GM18868 (cell line): ENCODE data around the gene NFKB2.

Experiments
- ATAC-seq: cut with Tn5 transposase; IDR thresholded peaks from one replicate; pipeline ENCODE4 v1.9.1; 2021; ENCODE audit warnings: mild to moderate bottlenecking, moderate library complexity; ENCODE audit not compliant: unreplicated experiment

Gene NFKB2

GRCh38 chr10:102407425-102408130, 12.1 kb downstream of the NFKB2 start:
- no peak for ATAC-seq

DNA sequence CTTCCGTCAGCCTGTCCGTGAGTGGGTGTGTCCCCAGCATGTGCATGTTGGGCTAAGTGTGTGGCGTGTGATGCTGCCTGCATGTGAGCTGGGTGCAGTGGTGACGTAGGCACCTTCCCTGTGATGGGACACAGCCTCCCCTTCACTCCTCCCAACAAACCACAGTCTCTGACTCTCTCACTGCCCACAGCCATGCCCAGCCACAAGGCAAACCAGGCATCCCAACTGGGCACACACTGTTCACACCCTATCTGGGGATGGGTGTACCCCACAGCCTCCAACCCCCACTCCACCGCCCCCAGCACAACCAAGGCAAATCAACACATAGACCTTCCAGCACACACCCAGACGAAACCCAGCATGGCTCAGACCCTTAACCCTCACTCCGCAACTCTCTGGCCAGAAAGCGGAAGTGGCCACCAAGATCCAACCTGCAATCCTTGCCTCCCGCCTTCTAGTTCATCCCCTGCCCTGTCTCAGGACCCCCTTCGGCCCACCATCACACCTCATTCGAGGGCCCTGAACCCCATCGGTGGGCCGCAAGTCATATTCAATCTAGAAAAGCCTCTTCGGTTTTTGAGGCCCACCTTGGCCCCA, 12.7 kb downstream of the NFKB2 start:
- ATAC-seq = no peak

DNA sequence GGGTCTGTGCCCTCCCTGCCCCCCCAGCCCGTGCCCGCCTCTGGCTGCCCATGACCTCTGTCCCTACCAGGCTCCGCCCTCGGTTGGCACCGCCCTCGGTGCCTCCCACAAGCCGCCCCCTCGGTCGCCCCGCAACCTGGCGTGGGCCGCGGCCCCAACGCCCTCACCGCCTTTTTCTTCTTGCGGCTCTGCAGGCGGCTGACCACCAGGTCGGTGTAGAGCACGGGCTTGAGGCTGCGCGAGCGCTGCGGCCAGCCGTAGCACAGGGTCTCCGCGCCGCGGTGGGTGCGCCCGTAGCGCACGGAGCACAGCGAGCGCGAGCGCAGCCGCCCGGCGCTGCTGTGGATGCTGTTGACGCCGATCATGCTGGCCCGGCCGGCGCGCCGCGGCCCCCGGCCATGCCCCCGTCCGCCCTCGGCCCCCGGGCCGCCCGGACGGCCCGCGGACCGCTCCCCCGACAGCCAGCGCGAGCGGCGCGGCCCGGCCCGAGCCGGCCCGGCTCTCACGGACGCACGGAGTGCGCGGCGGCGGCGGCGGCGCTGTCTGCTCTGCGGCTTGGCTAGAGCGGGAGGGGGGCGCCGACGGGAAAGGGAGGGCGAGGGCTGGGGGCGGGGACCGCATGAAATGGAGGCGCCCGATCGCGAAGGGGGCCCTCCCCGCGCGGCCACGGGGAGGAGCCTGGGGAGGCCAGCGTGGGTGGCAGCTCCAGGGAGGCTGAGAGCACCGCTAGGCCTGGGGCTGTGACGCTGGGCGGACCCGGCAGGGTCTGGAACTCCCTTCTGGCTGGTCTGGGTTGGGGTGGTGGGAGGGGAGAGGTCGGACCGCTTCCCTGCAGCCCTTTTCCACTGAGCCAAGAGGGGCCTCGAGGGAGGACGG, 13.5 kb downstream of the NFKB2 start:
- no peak for ATAC-seq

- ATAC-seq = no peak
These were observed 14.3 kb downstream of the NFKB2 start for GRCh38 chr10:102409604-102410428.

- no peak for ATAC-seq
These were observed 15.0 kb downstream of the NFKB2 start for GRCh38 chr10:102410429-102411073.

DNA sequence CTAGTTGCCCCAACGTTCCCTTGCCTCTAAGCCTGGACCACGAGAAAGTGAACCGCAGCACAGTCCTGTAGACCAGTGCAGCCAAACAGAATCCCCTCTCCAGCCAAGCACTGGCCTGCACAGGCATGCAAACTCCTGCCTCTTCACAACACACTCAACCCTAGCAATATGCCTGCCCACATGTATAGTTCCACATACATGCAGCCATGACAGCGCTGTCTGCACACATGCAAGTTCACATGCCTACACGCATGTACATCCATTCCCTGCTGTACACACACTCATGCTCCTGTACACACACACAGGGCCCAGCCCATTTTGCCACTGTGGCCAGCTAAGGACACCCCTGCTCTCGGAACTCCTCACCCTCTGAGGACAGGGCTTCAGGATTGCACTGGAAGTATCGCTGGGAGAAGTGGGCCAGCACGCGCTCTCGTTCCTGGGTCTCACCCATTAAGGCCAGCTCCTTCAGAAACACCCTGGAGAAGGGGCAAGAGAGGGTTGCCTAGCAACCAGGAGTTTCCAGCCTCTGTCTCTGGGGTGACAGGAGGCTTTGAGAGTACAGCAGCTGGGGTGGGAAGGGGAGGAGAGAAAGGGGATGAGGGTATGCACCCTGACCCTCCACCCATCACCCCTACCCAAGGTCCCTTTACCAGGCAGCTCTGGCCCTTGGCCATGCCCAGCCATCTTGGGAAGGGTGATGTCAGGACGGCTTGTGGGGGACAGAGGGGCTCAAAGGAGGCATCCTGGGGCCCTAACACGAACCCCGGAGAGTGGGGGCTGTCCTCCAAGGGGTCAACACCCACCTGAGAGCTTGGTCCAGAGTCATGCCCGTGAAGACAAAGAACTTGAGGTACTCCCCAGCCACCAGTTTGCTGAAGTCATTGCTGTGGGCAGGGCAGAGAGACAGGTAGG, 16.1 kb downstream of the NFKB2 start:
- no peak for ATAC-seq

GRCh38 chr10:102412293-102412692, 16.8 kb downstream of the NFKB2 start:
- no peak for ATAC-seq

DNA sequence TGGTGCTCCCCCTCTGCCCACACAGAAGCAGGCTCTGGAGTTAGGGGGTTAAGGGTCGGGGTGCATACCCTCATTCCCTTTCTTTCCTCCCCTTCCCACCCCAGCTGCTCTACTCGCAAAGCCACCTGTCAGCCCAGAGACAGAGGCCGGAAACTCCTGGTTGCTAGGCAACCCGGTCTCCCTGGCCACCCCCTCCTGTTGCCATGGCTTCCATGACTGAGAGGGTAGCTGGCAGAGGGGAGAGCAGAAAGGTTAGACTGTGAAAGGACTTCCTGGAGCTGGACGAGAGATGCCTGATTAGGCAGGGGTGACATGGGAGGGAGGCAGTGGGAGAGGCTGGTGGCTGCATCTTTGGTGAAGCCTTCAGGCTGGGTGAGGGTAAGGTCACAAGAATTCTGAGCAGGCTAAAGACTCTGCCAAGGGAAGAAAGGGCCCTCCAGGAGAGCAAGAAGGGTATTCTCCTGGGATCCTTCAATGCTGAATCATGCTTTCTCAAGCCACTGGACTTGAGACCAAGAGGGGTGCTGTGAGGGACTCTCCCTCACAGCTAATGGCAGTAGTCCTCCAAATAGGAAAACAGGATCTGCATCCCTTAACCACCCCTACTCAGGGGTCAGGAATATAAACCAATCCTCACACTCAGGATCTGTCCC, 17.7 kb downstream of the NFKB2 start:
- ATAC-seq = no peak

- ATAC-seq = no peak
These were observed 18.5 kb downstream of the NFKB2 start for GRCh38 chr10:102413806-102414561.

DNA sequence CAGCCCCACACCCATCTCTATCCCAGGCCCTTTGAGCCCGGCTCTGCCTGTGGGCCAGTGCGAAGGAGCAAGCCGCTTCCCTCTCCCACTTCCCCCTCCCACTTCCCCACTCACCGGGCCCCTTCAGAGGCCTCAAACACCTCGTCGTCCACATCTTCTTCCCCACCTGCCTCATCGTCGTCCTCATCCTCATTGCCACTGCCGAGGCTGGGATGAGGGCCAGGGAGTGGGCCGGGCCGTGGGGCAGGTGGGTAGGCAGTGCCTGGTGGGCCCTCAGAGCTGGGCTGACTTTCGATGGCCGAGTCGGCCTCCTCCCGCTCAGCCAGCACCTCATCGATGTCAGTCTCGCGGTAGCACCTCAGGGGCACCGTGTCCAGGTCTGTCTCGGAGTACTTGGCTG, 19.2 kb downstream of the NFKB2 start:
- no peak for ATAC-seq

- ATAC-seq = no peak
These were observed 20.8 kb downstream of the NFKB2 start for GRCh38 chr10:102416283-102416682.

DNA sequence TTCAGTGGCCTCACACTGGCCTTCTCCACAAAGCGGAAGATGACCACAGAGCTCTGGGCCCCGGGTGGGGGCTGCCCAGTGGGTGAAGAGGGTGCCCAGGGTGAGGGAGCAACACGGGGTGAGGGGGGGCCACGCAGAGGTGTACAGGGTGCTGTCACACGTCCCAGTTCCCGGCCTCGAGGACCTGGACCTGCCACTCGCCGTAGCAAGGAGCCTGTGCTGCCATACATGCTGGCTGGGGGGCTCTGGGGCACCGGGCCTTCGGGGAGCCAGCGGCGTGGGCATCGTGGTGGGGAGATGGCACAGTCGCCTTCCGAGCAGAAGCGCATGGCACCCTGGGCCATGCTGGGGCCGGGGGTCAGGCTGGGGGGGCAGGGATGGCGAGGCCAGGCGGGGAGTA, 21.2 kb downstream of the NFKB2 start:
- ATAC-seq = no peak

DNA sequence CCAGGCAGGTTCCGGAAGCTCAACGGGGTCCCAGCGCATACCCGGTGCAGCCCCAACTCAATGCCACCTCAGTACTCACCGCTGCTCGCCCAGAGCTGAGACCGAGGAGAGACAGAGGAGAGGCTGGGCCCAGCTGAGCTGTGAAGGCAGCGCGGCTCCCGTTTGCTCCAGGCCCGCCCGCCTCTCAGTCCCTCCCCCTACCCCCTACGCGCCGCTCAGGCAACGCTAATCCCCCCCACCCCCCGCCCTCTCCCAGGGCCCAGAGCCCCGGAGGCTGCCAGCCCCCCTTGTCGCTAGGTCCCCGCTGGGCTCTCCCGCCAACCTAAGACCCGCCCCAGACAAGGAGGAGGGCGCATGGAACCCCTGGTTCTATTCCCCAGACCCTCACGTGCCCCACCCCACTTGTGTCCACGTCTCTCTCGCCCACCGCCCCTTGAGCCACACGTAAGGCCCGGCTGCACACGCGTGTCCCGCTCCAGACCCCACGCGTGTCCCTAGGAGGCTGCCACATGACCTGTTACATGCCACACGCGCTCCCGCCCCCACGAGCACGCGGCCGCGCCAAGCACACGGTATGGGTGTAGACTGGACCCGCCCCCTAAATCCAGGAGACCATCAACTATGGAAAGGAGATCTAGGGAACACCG, 23.2 kb downstream of the NFKB2 start, which contains the start of gene PSD:
Gene PSD, minus strand, starts transcription at position 164 of the 647 bp plus-strand sequence. CDS start 1,747 bp downstream, outside the sequence.
- no peak for ATAC-seq

DNA sequence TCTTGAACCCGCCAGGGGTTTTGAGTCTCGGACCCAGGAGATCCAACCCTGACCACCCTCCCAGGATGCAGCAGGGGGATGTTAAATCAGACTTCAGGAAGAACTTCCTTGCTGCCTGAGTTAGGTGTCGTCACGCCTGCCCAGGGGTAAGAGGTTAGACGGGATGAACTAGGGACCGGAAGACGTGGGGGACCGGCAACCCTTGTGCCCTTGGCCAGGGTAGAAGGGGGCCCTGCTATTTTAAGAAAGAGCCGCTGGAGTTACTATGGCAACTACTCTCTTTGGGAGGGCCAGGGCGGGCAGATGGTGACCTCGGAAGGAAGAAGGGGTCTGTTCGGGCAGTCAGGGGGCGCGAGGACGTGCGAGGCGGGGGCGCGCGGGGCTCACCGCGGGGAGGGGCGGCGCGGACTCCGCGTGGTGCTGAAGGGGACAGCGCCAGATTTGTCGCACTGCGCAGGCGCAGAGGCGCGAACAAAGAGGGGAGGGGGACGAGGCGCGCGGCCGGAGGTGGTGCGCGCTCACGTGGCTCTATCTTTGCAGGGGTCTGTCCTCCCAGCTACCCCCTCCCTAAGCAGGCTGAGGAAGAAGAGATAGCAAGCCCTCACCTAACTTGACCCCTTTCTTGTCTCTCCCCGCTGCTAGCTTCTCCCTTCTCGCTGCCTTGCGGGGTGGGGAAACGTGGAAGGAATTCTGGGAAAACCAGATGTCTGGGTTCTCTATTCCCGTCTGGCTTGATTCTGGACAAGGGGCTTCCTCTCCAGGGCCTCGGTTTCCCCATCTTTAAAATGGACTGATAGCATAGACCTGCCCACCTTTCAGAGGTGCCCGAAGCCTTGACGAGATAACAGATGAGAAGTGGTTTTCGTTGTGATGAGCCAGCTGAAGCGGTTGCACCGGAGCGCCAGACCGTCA, 24.0 kb downstream of the NFKB2 start:
- ATAC-seq = no peak

DNA sequence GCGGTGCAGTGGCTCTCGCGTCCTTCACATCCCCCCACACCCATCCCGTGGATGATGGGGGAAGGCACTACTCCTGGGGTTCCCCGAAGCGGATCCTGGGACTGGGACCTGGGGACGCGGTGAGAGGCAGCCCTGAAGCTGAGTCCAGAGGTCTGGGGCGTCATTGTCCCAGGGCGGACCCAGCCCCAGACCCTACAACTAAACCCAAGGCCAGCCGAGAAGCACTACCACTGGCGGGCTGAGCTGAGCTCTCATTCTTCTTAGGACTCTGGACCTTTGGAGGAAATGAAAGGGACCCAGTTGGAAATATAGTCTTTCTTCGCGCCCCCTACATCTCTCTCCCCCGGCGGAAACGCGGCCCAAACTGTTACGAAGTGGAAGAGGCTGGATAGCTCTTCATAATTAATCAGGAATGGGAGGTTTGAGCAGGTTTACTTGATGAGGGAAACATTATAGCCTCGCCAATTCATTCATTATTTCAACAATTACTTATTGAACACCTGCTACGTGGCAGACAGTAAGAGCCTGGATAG, 24.7 kb downstream of the NFKB2 start:
- ATAC-seq = no peak
